Inflammatory macrophage treated with lipopolysaccharide for 1 hour (primary cell): ENCODE results near the gene RARRES1.

Source experiments
- DNase-seq, 2 donors: peaks; one replicate each; pipeline ENCODE4 v3.0.0-alpha.2; 2020 to 2022

Gene RARRES1

DNA sequence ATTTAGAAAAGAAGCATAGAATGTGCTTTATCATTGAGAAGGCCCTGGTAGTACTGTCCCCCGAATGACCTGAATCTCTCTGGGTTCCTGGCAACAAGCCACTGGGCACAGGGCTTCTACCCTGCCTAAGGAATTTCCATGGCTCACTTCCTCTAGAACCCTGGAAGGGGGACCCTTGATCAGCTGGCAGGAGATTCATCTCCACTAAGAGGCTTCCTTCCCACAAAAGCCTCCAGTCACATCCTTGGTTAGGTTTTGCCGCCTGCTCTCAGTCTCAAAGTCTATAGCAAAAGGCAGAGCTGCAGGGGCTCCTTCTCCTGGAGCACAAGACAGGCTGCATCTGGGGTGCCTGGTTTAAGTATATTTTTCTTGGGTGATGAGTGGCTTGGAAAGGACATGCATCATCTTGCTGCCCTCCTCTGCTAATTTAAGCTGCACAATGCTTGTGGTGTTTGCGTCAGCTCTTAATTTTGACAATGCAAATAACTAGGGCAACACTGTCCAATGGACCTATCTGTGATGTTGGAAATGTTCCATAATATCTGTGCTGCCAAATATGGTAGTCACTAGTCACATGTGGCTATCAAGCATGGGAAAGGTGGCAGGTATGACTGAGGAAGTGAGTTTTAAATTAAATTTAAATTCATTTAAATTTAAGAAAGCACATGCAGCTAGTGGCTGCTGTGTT is 33.4 kb upstream of the RARRES1 start:
- DNase-seq, result no peak

DNA sequence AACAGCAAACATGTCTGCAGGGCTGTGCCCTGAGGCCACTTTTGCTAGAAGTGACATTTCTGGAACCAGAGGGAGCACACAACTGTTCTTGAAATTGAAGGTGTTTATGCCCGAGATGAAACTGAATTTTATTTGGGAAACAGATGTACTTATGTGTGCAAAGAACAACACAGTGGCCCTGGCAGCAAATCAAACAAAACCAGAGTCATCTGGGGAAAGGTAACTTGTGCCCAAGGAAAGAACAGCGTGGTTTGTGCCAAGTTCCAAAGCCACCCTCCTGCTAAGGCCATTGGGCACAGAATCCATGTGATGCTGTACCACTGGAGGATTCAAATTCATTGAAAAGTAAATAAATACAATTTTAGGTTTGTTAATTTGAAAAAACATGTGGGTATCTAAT is 31.2 kb upstream of the RARRES1 start:
- DNase-seq, result no peak

DNA sequence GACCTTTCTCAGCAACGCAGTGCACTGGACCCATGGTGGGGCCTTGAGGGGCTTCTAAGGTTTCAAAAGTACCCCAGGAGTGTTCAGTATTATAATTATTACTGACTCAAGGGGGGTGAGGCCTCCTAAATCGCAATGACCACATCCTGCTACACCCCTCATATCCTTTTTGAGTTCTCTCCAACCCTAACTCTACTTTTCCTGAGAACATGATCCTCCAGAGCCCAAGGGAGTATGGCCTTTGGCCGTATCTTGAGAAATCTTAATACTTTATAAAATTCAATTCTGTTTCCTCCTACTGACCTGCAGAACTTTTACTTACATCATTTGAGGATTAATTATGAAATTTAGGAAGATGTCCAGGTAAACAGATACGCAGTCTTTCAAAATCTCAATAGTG is 30.4 kb upstream of the RARRES1 start:
- DNase-seq, result no peak

DNA sequence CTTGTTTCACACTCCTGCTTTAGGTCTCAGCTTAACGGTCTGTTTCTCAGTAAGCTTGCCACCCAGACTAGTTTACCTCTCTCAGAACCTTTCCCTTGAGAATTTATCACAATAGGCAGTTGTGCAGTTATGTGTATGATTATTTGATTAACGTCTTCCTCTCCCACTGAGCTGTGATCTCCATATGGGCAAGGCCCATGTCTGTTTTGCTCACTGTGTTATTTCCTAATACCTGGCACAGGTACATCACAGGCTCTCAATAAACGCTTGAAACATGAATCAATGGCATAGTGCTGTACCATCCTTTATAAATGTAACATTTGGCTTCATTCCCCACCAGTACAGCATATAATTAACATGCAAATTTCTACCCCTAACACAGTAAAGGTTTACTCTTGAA is 29.1 kb upstream of the RARRES1 start:
- no peak for DNase-seq

DNA sequence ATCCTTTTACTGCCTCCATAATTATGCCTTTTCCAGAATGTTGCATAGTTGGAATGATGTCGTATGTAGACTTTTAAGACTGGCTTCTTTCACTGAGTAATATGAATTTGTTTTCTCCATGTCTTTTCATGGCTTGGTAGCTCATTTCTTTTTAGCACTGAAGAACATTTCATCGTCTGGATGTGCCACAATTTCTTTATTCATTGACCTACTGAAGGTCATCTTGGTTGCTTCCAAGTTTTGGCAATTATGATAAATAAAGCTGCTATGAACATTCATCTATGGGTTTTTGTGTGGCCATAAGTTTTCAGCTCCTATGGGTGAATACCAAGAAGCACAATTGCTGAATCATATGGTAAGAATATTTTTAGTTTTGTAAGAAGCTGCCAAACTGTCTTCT is 23.2 kb upstream of the RARRES1 start:
- no peak for DNase-seq

DNA sequence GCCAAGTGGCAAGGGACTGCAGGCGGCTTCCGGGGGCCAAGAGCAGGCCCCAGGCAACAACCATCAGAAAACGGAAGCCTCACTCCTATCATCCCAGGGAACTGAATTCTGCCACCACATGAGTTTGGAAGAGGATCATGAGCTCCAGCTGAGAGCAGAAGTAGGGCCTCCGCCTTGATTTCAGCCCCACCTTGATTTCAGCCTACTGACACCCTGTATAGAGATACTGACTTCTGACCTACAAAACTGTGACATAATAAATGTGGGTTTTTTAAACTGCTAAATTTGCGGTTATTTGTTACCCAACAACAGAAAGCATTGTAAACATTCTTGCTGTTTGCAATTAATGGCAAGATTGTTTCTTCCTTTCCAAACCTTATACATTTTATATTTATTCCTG is 21.6 kb upstream of the RARRES1 start:
- peak in 1 of 2 donors; percentile 48 for DNase-seq

DNA sequence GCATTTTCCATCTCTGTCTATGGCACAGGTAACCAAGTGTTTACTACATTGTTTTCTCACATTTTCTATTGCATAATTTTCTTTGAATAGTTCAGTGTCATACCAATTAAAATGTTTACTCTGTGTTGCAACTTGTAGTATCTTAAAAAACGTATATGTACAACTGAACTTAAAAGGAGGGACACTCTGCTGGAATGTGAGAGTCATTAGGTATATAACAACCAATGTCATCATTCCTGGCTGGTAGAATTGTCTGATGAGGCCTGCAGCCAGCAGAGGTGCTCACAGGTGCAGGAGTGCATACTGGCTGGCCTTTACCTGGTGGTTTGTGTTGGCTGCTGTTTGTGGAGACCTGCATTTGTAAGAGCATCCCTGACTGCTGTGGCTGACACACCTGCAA is 19.1 kb upstream of the RARRES1 start:
- DNase-seq, result no peak

DNA sequence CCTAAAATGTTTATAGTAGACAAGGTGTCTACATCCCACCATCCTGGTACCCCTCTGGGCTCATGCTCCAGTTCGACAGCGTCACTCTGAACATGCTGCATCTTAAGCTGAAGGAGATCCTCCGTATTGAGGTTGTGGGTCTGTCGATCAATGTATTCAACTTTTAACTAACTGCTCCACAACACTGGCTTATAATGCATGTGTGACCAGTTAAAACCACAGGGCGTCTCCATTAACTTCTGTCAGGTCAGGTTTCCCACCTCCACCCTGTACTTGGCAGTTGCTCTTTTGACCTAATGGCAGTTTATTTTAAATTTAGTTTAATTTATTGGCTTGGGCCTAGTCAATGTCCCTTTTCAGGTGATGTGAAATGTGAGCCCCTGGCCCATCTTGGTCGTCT is 17.8 kb upstream of the RARRES1 start:
- no peak for DNase-seq

DNA sequence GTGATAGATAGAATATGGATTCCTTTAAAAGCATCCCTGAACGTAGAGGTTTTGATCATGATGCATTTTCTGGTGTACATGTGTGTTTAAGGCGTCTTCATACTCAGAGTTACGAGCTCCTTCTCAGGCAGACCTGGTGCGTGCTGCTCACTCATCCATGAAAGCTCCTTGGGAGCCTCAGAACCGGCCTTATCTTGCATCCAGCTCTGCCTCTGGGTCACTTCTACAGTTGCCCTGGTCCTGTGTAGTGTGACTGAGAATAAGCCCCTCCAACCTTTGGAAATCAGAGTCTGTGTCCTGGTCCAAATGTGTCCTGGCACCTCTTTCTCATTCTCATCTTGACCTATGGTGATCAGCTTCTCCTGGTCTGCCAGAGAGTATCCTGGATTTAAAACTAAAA is 17.3 kb upstream of the RARRES1 start:
- no peak for DNase-seq

DNA sequence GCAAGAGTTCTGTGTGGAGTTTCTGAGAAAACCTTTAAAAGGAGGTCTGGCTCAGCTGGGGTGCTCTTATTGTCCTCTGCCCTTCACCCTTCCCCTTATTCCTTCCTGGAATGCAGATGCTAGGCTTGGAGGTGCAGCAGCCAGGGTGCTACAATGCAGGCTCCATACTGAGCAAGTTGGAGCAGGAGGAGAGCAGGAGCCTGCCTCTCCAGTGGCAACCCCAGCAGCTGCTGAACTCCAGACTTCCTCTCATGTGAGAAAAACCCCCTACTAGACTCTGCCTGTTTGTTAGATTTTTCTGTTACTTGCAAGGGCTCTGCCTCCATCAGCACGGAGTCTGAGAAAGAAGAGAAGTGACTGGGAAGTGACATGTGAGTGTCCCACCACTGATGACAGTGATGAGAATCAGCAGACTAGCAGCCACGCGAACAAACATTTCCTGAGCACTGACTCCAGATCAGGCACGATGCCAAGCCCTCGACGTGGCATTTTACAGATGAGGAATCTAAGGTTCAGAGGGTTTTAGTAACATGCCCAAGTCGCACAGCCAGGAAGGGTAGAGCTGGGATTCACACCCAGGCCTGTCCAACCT is 16.1 kb upstream of the RARRES1 start:
- peak; percentile 53 to 89 for DNase-seq

DNA sequence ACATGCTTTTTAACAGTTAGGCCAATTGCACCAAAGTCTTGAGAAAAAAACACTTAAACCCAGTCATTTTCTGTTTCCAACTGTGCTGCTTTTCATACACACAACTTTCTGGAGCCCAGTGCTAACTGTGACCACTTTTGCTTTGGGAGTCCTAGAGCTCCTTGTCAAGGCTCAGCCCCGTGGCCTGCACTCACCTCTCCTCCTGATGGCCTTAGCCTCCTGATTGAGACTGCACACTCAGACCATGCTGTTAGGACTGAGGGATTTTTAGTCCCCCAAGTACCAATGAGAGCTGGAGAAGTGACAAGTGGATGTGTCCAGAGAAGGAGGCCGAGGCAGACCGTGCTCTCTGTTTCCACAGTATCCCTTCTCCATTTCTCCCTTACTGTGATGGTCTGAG is 15.2 kb upstream of the RARRES1 start:
- no peak for DNase-seq

DNA sequence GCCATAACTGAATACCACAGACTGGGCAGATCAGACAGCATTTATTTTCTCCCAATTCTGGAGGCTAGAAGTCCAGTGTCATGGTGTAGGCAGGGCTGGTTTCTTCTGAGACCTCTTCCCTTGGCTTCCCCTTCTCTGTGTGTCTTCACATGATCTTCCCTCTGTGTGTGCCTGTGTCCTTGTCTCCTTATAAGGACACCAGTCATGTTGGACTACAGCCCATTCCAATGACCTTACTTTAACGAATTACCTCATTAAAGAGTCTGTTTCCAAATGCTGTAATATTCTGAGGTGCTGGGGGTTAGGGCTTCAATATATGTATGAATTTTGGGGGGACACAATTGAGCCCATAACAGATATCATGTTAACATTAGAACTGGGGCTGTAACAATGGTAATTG is 13.3 kb upstream of the RARRES1 start:
- no peak for DNase-seq

DNA sequence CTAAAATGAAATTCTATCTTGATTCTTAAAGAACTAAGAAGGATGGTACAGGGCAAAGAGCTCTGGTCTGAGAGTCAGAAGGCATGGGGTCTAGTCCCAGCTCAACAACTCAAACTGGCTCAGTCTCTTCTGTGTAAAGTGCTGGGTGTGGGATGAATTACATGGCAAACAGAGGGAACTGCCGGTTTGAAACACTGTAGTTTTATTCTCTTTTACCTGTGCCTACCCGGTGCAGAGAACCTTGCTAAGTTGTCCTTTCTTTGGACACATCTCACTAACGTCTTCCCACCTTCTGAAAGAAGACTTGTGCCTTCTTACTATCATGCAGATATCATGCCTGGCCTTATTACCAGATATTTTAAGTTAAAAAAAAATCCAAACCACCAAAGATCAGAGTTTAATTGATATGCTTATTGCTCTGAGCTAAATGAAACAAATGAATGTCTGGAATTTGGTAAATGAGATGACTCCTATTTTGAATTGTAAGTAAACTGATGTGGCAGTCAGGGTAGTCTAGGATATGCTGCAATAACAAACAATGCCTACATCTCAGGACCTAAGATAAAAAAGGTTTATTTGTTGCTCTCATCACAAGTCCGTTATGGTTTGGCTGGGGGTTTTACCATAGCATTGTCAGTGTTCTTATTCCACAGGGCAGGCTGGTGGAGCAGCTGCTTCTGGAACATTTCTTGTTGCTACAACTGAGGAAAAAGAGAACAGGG is 12.5 kb upstream of the RARRES1 start:
- DNase-seq, result no peak

DNA sequence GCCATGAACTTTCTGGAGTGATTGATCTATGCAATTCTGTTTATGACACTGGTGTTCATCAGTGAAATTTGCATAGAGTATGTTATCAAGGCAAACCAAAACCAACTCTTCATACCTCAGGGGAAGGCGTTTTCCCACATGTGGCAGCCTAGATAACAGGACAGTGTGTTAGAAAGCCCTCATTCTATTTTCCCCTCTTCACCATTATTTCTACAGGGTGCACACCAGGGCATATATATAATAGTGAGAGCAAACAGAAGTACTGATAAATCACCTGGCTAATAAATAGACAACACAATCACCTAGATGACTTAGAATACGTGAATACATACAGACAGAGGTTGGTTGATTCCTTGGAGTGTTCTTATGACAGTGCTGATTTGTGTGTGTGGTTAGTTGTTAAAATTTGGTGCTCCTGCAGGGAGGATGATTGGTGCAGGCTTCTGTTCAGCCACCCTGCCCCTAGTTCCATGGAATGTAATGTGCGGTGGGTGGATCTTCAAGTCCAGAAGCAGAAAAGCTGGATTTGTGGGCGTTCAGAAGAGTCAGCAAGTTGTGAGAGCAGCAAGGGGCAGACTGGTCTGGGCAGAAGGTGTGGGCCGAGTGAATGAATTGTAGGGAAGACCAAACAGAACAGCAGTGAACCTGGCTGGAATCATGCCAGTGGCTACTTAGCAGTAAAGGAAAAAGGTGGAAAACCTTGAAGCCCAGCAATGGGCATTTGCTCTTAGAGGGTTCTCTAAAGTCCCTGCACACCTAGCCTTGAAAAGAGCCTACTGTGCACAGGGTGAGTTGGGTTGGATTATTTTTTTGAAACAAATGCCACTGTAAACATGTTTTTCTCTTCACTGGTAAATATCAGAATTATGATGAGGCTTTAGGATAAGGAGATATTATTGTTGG is 11.7 kb upstream of the RARRES1 start:
- DNase-seq, result no peak

DNA sequence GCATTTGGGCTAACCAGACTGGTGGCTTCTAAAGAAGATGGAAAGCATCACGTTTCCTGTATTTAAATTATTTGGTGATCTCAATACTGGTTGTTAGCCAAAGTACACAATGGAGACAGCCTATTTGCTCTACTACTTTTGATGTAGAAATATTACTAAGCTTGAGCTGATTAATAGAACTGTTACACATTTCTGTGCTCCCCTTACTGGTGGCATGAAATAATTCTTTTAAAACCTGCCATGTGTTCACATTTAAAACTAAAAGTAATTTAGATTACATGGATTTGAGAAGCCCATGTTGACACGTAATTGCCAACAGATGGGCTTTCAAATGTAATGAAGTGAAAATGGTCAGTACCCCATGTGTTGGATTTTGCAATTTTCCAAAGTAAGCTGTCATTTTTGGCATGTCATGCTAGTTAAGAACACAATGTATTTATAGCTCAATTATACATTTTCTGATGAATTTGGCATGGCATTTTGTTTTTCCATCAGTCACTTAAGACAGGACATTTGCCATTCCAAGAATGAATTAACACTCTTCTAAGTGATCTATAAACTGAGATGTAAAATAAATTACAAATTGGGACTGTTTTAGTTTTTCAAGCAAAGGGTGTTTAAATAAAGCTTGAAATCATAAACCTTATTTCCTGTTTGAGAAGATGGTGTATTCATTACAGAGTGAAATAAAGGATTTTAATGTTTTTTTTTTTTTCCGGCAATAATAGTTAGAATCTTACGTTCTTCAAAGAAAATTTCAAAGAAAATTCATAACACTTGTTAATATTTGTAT is 10.8 kb upstream of the RARRES1 start:
- DNase-seq, result no peak

DNA sequence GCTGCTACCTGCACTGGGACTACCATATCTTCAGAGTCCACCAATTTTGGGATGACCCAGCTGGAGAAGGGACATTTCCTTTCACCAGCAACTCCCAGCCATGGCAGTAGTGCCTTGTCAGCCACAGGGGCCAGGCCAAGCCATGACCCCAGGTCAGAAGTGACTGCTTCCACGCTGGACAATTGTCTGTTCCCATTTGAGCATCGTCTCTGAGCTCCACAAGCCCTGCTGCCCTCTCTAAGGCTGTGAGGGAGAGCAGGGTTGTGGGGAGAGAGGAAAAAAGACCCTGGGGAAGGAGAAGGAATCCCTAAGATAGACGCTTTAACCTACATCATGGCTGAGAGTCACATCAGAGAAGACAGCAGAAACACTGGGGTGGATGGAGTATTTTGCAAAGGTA is 7.4 kb upstream of the RARRES1 start:
- DNase-seq, result no peak

DNA sequence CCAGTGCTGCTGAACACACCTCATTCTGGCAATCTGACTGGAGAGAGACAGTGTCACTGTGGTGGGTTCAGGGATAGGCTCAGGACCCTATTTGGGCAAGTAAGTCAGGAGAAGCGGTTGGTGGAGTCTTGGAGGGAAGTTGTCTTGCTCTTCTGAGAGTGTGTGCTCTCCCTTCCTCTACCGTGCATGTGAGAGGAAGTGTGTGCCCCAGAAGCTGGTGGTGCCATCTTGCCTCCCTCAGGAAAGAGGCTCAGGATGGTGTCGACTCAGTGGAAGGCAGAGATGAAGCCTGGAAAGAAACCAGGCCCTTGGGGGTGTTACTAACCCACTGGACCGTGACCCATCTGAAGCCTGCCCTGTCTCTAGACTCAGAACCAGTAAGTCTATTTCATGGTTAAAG is 6.8 kb upstream of the RARRES1 start:
- DNase-seq, result no peak

DNA sequence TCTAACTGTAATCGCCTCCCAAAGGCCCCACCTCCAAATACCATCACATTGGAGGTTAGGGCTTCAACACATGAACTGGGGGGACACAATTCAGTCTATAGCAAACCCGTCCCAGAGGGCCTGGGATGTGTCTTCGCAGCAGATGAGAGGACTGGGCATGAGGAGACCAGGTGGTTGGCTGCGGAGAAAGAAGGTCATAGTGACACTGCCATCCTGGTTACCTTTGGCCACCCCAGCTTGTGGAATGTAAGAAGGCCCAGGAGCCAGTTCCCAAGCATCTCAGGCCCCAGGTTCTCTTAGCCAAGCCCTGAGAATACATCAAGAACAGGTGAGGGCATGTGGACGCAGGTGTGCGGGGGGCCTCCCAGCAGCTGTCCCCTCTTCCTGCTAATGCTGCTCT is 6.4 kb upstream of the RARRES1 start:
- DNase-seq, result no peak

DNA sequence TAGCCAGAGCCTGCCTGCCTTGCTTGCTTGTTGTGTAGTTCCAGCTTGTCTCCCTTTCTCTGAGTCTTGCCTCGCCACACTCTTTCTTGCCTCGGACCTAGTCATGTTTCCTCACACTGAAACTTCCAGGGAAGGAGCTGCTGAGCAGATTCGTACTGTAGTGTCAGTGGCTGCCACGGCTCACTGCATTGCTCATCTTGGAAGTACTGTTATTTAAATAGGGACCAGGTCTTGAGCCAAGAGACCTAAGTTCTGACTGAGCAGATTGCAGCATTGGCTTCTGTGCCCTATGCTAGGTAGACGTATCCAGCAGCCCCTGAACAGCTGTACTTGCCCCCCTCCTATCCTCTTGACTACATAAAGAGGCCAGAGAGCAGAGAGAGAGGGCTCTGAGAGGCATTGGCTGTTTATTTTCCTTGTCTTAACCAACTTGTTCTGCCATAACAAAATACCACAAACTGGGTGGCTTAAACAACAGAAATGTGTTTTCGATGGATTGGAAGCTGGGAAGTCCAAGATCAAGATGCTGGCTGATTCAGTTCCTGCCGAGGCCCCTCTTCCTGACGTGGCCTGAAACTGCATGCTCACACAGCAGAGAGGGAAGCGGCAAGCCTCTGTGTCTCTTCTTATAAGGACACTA is 5.8 kb upstream of the RARRES1 start:
- no peak for DNase-seq

DNA sequence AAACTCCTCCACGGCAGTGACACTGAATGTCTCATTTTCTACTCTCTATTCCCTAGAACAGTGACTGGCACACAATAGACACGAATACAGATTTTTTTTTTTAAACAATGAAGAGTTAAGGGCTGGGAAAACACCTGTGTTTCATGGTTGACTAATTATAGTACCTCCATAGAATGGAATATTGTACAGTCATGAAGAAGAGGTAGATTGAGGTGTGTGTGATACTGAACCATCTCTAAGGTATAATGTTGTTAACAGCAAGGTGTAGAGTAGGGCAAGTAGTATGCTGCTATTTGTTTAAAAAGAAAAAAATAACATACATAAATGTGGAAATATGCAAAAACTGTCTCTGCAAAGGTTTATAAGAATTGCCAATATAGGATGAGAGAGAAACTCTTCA is 5.2 kb upstream of the RARRES1 start:
- DNase-seq, result no peak

DNA sequence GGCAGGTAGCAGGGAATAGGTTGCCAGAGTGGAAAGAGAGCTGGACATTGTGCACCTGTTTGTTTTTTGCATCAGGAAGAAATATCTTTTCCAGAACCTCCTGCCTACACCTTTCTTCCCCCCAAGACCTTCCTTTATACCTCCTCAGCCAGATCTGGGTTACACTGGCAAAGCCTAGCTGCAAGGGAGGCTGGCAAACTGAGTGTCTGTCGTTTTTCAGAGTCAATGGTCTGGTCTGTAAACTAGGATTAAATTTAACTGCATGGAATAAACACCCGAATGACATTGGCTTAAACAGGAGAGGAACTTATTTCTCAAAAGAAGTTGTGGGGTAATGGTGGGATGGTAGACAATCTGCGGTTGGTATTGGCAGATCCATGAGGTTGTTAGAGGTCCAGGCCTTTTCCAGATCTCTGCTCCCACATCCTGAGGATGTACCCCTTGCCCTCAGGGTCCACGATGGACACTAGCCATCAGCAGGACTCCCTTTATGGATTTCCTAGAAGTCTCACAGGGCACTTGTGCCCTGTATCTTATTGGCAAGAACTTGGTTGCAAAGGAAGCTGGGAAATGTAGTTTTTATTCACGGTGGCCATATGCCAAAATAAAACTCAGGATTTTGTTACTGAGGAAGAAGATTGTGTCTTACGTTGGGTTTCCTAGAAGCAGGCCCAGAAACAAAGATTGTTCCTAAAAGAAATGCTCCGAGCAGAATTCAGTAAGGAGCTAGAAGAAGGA is 3.2 kb upstream of the RARRES1 start:
- DNase-seq, result no peak
